CD4-positive, alpha-beta T cell treated with Interleukin-12 subunit alpha and Interleukin-12 subunit beta, for 1 hour (primary cell): Measurements from ENCODE around the gene JAG1.
"Not testable (repeated sequence)": the region's sequence is repeated elsewhere in the genome, so short reads cannot be mapped to it uniquely, and the experiment has no call there.

Experiments used
- DNase-seq: peaks from one replicate; pipeline ENCODE4 v3.0.0-alpha.2; 2020

Gene JAG1

GRCh38 chr20:10635476-10636208, 38.2 kb downstream of the JAG1 start:
- no peak for DNase-seq

- no peak for DNase-seq
These were observed 39.0 kb downstream of the JAG1 start for GRCh38 chr20:10634683-10635411.

GRCh38 chr20:10634211-10634610, 39.6 kb downstream of the JAG1 start:
- no peak for DNase-seq

GRCh38 chr20:10633718-10634117, 40.1 kb downstream of the JAG1 start:
- DNase-seq = no peak

GRCh38 chr20:10632721-10633509, 40.9 kb downstream of the JAG1 start:
- DNase-seq = no peak

DNA sequence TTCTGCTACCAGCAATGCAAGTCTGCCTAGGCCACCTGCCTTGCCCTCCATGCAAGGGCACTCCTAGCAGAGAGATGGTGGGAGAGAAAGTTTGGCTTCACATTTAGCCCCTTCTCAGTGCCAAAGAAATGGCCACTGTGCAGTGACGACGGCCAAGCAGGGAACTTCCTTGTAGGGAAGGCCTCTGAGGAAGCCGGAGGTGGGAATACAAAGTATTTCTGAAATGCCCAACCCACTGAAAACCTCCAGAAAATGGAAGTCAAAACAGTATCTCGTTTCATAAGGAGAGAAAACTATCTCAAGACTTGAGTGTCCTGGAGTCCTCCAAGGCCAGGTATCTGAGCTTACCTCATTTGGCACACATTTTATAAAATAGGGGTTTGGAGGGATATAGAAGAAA, 42.7 kb downstream of the JAG1 start:
- no peak for DNase-seq

- DNase-seq = no peak
These were observed 43.7 kb downstream of the JAG1 start for GRCh38 chr20:10629946-10630650.

- DNase-seq = no peak
These were observed 46.9 kb downstream of the JAG1 start for GRCh38 chr20:10626896-10627295.

DNA sequence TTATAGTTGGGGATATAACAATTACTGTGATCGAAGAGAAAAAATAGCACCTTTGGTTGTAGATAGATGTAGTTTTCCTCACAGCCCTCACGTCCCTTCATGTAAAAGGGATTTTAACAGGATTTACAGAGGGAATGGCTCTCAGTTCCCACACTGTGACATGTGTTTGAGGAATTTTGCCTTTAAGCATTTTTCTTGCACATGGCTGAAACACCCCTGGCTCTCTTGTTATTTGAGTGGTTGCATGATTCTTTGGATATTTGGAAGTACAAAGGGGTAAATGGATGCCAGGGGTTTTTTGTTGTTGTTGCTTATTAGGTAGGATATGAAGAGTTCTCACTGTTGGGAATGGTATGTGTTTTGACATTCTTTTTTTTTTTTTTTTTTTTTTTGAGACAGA, 48.2 kb downstream of the JAG1 start:
- no peak for DNase-seq

DNA sequence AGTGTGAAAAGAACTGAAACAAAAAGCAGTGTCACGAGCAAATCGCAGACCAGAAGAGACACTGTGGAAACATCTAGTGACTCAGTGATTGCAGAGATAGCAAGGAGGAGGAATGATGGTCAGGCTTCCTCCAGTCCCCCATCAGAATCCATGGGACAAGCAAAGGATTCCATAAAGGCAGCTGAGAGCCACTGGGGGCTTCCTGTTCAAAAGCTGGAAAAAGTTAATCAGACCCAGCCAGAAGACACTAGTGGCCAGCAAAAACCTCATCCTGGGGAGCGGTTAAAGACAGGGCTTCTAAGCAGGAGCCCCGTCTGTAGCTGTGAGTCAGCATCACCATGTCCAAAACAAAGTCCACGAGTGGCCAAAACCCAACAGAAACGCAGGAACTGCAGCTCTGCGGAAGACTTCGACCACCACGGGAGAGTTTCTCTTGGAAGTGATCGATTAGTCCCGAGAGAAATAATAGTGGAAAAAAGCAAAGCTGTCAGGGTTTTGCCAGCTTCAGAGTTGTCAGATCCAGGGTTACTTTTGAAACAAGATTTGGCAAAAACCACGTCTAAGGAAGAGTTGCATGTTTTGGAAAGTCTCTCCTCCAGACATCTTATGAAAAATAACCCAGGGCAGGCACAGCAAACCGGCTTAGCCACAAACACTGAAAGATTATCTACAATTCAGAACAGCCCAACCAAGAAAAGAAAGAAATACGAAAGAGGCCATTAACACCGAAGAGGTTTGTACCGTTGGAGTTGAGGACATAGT, 51.0 kb downstream of the JAG1 start:
- no peak for DNase-seq

GRCh38 chr20:10621149-10621548, 52.6 kb downstream of the JAG1 start:
- no peak for DNase-seq

- no peak for DNase-seq
These were observed 54.4 kb downstream of the JAG1 start for GRCh38 chr20:10619427-10619826.

- no peak for DNase-seq
These were observed 55.1 kb downstream of the JAG1 start for GRCh38 chr20:10618611-10619245.

DNA sequence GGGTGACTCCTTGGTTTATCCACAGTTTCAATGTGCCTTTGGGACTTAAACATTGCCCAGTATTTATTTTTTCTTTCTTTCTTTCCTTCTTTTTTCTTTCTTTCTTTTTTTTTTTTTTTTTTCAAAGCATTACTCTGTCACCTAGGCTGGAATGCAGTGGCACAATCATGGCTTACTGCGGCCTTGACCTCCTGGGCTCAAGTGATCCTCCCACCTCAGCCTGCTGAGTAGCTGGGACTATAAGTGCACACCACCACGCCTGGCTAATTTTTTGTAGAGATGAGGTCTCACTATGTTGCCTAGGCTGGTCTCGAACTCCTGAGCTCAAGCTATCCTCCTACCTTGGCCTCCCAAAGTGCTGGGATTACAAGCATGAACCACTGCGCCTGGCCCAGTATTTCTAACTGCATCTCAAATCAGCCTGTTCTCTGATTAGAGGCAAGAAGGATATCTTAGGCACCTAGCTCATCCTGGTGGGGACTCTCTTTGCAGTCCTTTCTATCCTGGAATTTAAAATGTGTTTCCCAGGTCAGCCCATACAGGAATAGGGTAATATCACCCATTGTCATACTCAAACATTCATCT, 56.2 kb downstream of the JAG1 start:
- DNase-seq = not testable (repeated sequence)

DNA sequence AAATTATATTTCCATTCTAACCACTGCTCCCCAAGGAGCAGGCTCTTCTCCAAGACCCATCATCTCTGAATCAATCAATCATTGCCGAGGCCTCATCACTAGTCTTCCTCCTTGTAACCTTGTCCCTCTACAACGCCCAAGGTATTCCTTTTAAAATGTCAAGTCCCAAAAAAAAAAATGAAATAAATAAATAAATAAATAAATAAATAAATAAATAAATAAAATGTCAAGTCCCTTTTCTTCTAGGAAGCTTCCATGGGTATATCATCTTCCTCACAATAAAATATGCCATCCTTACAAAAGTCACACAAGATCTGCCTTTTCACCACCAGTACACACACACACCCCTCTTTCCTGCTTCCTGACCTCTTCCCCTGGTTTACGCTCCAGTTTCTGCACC, 57.6 kb downstream of the JAG1 start:
- DNase-seq = no peak

DNA sequence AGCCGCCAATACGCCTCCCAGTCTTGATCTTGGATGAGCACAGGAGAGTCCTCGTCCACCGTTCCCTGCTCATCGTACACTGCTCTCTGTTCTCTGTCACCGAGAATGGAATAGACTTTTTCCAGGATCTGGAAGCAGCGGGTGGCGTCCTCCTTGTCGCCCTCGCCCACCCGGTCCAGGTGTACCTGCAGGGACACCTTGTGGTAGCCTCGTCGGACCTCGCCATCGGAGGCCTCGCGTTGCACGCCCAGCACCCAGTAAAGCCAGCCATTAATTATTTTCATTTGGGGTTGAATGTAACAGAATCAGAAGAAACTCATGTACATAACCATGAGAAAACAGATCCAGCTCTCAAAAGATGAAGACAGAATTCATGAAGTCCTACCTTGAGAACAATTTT, 59.9 kb downstream of the JAG1 start:
- DNase-seq = no peak

DNA sequence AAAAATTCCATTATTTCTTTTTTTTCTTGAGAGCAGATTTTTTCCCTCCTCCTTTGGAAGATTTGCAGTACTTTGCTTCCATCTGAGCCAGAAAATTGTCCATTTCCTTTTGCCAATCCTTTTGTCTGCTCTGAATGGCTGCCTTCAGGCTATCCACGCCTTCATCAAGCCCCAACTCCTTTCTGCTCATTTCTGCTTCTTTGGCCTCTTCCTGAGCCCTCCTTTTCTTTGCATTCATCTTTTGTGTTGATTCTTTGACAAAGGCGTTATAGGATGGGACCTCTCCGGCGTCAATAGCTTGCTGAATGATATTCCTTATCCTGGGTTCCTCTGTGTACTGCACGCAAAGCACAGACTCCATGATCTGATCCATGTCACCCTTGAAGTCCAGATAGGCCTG, 60.4 kb downstream of the JAG1 start:
- DNase-seq = not testable (repeated sequence)

GRCh38 chr20:10611357-10611756, 62.4 kb downstream of the JAG1 start:
- no peak for DNase-seq

GRCh38 chr20:10610251-10610650, 63.5 kb downstream of the JAG1 start:
- DNase-seq = no peak

DNA sequence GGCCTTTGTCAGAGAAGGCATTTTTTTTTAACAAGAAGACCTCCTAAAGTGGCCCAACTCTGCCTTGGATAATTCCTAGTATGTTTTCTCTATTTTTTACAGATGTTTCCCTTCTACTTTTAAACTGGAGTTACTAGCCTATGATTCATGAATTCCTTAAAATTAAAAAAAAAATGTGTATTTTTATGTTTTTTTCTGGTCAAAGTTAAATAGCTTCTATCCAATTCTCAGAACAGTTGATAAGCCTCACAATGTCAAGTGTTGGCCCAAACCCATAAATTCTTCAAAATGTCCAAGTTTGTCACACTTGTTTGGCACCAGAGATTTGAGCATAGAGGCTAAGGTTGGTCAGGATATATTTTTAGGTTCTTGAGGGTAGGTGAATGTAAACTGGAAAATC, 64.0 kb downstream of the JAG1 start:
- no peak for DNase-seq

GRCh38 chr20:10609276-10609675, 64.5 kb downstream of the JAG1 start:
- DNase-seq = no peak
